Kasumi-1 (cell line): ENCODE results near the gene AGFG1.
"Not testable (repeated sequence)": the region's sequence is repeated elsewhere in the genome, so short reads cannot be mapped to it uniquely, and the experiment has no call there.

Experiments used
- DNase-seq, 2 experiments: peaks; one replicate each; lab custom pipeline; 2025; lab: John Stamatoyannopoulos, UW

Gene AGFG1

GRCh38 chr2:227536445-227536844 lies 64.5 kb downstream of the AGFG1 start:
- DNase-seq: no peak

GRCh38 chr2:227539465-227539956 lies 67.6 kb downstream of the AGFG1 start:
- DNase-seq: no peak

- DNase-seq: not testable (repeated sequence)
Measured at GRCh38 chr2:227540352-227540751, 68.4 kb downstream of the AGFG1 start.

DNA sequence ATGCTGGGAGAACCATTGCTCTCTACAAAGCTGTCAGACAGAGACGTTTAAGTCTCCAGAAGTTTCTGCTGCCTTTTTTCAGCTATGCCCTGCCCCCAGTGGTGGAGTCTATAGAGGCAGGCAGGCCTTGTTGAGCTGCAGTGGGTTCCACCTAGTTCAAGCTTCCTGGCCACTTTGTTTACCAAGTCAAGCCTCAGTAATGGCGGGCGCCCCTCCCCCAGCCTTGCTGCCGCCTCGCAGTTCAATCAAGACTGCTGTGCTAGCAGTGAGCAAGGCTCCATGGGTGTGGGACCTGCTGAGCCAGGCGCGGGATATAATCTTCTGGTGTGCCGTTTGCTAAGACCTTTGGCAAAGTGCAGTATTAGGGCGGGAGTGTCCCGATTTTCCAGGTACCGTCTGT lies 74.0 kb downstream of the AGFG1 start:
- no peak for DNase-seq

- DNase-seq: no peak
Measured at GRCh38 chr2:227551836-227552235, 79.9 kb downstream of the AGFG1 start.

DNA sequence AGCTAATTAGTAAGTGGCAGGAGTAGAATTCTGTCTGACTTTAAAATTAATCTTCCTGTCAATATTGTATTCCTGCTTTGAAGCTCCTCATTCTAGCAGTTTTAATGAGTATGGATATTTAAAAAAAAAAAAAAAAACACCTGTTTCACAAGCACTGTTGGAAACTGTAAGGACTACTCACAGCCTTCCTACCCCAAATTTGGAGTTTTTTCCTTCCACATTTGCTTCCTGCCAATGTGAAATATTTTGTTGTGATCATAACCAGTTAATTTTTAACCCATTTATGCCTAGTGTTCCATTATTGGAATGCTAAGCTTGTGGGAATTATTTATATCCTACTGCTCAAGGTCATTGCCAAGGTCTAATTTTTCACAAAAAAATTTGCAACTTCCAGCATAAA lies 90.6 kb downstream of the AGFG1 start:
- DNase-seq: no peak

DNA sequence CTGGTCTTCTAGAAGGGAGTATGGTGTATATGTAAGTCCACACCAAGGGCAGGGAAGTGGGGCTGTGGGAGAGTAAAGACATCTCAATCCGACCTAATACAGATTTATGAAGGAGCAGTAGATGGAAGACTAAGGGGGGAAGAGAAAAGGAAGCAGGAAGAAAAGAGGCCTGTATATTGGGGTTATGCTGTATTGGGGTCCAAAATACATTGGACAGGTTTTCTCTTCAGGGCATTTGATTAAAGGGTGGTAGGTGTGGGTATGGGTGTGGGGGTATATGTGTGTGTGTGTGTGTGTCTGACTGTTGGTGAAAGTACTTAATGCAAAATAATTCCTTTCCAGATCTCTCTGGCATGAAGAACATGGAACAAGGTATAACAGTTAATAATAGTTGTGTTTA lies 93.1 kb downstream of the AGFG1 start:
- DNase-seq: no peak

GRCh38 chr2:227566012-227566411 lies 94.1 kb downstream of the AGFG1 start:
- no peak for DNase-seq

DNA sequence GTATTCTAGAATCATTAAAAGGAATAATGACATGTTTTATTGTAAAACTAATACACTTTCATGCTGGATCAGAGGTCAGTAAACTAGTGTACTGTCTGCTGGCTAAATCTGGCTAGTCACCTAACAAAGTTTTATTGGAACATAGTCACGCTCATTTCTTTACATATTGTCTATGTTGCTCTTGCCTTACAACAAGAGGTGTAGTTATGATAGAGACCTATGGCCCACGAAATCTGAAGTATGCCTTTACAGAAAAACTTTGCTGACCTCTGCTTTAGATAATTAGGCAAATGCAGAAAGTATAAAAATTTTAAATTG lies 96.9 kb downstream of the AGFG1 start:
- DNase-seq: no peak

GRCh38 chr2:227570615-227571014 lies 98.7 kb downstream of the AGFG1 start:
- no peak for DNase-seq

DNA sequence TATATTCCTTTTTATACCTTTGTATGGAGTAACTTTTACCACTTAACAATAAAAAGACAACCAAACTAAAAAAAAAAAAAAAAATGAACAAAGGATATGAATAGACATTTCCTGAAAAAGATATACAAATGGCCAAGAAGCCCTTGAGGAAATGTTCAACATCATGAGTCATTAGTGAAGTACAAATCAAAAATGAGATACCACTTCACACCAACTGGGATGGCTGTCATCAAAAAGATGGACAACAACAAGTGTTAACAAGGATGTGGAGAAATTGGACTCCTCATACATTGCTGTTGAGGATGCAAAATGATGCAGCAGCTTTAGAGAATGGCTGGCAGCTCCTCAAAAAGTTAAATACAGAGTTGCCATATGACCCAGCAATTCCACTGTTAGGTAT lies 104.2 kb downstream of the AGFG1 start:
- no peak for DNase-seq

- no peak for DNase-seq
Measured at GRCh38 chr2:227576812-227577211, 104.9 kb downstream of the AGFG1 start.

DNA sequence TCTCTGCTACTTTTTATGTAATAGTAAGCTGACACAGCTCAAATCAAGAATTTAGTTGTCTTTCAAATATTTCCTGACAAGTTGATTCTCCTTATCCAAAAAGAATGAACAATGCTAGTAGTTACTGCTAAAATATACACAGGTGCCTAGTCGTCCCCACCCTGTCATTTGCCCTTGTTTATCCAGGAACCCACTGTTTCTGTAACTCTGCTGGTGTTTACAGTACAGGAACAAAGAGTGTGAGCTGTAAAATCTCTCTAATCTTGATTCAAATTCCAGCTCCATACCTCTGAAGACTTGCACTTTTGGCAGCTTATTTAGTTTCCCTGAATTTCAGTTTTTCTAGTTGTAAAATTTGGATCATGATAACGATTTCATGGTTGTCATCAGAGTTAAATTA lies 105.6 kb downstream of the AGFG1 start:
- no peak for DNase-seq

DNA sequence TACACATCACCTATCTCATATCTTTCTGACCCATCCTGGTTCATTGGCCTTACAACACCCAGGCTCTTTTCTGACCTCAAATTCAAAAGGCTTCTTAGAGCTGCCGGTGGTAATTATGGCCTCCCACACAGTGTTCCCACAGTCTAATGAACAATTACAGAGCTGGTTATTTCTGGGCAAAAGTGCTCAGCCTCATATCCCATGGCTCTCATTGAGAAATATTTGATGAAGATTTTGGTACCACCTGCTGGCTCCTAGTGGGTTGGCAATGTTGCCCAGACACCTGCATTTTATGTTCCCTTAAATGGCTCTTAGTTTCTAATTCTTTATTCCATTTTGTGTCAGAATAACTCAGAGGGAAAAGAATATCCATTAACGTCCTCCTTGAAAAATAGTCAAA lies 106.7 kb downstream of the AGFG1 start:
- no peak for DNase-seq

DNA sequence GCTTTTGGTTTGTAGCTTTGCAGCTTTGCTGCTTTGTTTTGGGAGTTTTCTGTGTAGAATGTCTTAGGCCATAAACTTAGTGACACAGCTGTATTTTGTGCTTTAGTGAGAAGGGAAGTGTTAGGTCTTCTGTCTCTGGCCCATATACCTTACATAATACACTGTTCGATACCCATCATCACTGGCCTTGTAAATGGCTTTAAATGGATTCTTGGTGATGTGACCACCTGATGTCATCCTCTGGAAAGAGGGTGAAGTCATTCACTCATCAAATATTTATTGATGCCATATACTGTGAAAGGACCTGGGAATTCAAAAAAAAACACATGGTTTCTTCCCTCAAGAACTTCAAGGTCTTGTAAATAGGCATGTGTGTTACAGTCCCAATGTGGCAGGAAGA lies 107.8 kb downstream of the AGFG1 start:
- no peak for DNase-seq

- DNase-seq: no peak
Measured at GRCh38 chr2:227582369-227582768, 110.4 kb downstream of the AGFG1 start.

DNA sequence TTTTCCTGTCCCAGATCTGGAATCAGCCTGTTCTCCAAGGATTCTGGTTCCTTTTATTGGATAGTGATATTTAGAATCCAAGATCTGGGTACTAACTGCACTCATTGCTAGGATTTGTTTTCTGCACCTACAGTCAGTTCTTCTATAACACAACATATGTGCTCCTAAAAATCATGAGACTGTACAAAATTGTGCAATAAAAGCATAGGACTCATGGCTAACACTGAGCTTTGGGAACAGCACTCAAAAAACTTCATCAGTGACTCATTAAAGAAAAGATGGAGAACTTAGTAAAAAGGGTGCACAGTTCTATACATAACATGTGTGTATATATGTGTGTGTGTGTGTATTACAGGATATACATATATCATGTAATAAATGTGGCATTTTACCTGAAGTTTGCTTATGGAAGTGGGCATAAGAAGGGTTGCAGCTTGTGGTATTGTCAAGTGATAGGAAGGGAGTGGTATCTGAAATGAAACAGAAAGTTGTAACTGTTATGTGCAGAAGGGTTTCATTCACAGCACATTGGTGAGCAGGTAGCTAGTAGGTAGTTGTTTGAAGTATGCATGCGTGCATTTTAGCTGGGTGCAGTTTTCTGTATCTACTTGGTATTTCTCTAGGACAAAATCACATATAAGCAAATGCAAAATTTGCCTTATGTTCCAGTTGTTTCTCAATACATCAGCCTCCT lies 120.9 kb downstream of the AGFG1 start:
- no peak for DNase-seq

- DNase-seq: no peak
Measured at GRCh38 chr2:227595797-227596196, 123.8 kb downstream of the AGFG1 start.

GRCh38 chr2:227597036-227597435 lies 125.1 kb downstream of the AGFG1 start:
- DNase-seq: no peak

GRCh38 chr2:227597998-227598397 lies 126.0 kb downstream of the AGFG1 start:
- no peak for DNase-seq

GRCh38 chr2:227598835-227599503 lies 127.0 kb downstream of the AGFG1 start, which contains the start of gene SCYGR2:
Gene SCYGR2 (plus strand): TSS chr2:227598893. CDS start chr2:227598893, 0 bp downstream.
- not testable (repeated sequence) for DNase-seq

- no peak for DNase-seq
Measured at GRCh38 chr2:227602358-227602757, 130.4 kb downstream of the AGFG1 start.

DNA sequence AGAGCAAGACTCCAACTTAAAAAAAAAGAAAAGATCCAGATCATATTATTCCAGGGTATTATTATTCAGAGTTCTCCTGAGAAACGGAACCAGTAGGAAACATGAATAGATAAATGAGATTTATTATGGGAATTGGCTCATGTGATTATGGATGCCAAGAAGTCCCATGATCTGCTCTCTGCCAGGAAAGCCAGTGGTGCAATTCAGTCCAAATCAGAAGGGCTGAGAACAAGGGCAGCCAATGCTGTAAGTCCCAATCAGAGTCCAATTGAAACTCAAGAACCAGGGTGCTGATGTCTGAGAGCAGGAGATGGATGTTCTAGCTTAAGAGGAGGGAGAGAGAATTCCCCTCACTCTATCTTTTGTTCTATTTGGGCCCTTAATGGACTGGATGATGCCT lies 134.5 kb downstream of the AGFG1 start:
- DNase-seq: no peak

GRCh38 chr2:227607941-227608340 lies 136.0 kb downstream of the AGFG1 start:
- no peak for DNase-seq
